Measurements from ENCODE around the gene NEU2. TPM values are rescaled to one million over a fixed set of nuclear protein-coding genes. Genes with fewer than 3 reads are reported as not detected.
A peak's percentile ranks its signal among the peaks of the same experiment; 100 is the strongest.

NEU2 gene
- total RNA-seq, 3 donors from 2014 or later (not counting 1 experiment from before 2014, with no cell fraction given) = not detected

- WGBS (ENCODE audit: insufficient coverage) = 95% methylated on average over 24 of the region's 24 CpGs
- peaks cover 48% of the 10 kb centered on the region for H3K4me1 ChIP-seq (ENCODE audit: control insufficient read depth, insufficient read depth, low read length)
- Mint-ChIP-seq H3K36me3 (no peaks in the 10 kb centered on the region), H3K4me1 (peaks cover 46 to 60% of the 10 kb centered on the region in 2 donors), H3K4me3 (peak overlapping the region; percentile 68), H3K9me3 (no peaks in the 10 kb centered on the region), H3K27ac (peak overlapping the region; percentile 90 to 92), H3K27me3 (ENCODE audit: low read depth in 2 of 2) (no peaks in the 10 kb centered on the region)
- DNase-seq = peak in 1 of 2 donors; percentile 12
- TF ChIP-seq CTCF (IDR thresholded peaks at IDR 0.05) = no peak
- intact Hi-C loops (cut with micrococcal nuclease) = no loop called here
- H3K27ac ChIP-seq (ENCODE audit: low read length) = peak overlapping the region; percentile 93
- H3K27me3 ChIP-seq (ENCODE audit: control insufficient read depth, insufficient read depth, low read length) = no peaks in the 10 kb centered on the region
- H3K4me3 ChIP-seq (ENCODE audit: low read length) = no peak overlapping the region
- H3K36me3 ChIP-seq (ENCODE audit: control insufficient read depth, insufficient read depth, low read length) = peaks cover 6% of the 10 kb centered on the region
- no peaks in the 10 kb centered on the region for H3K9me3 ChIP-seq (ENCODE audit: control insufficient read depth, insufficient read depth, low read length)
- no peak for ATAC-seq
Observed at GRCh38 chr2:233058717-233059546, 26.5 kb downstream of the NEU2 start.

DNA sequence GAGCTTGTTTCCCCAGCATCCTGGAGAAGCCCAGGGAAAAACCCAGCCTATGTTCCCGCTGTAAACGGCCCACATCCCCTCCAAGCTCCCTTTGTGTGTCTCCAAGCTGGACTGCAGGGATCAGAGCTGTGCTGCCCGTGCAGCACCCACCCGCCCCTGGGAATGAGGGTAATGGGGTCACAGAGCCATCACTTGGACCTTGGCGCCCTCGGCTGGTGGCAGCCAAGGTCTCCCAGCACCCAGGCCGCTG lies 27.0 kb downstream of the NEU2 start:
- Mint-ChIP-seq H3K27me3 (ENCODE audit: low read depth in 2 of 2) (no peaks in the 10 kb centered on the region), H3K27ac (peak overlapping the region; percentile 90 to 92), H3K9me3 (no peaks in the 10 kb centered on the region), H3K36me3 (no peaks in the 10 kb centered on the region), H3K4me1 (peaks cover 45 to 57% of the 10 kb centered on the region in 2 donors), H3K4me3 (peak overlapping the region; percentile 89)
- ATAC-seq (no peak), DNase-seq (no peak)
- Histone ChIP-seq H3K36me3 (ENCODE audit: control insufficient read depth, insufficient read depth, low read length) (peaks cover 11% of the 10 kb centered on the region), H3K4me1 (ENCODE audit: control insufficient read depth, insufficient read depth, low read length) (peaks cover 48% of the 10 kb centered on the region), H3K9me3 (ENCODE audit: control insufficient read depth, insufficient read depth, low read length) (no peaks in the 10 kb centered on the region), H3K27ac (ENCODE audit: low read length) (peak overlapping the region; percentile 93), H3K27me3 (ENCODE audit: control insufficient read depth, insufficient read depth, low read length) (no peaks in the 10 kb centered on the region), H3K4me3 (ENCODE audit: low read length) (peak overlapping the region; percentile 91)
- intact Hi-C loops (cut with micrococcal nuclease) = no loop called here
- no peak for TF ChIP-seq CTCF (IDR thresholded peaks at IDR 0.05)
- WGBS (ENCODE audit: insufficient coverage) = 42% methylated on average over 7 of the region's 7 CpGs

GRCh38 chr2:233059797-233060500 lies 27.5 kb downstream of the NEU2 start, which contains the start of gene INPP5D:
Gene INPP5D (plus strand): TSS chr2:233060342. CDS start chr2:233060479, 137 bp downstream.
- ATAC-seq (peak; percentile 58 to 80 (median 71)), DNase-seq (peak; percentile 65 to 90)
- intact Hi-C loops (cut with micrococcal nuclease) = loop anchor here (2.0 to 5.0 kb wide), 5 partner anchors 17 to 192 kb away; partner anchors contain the start of gene ATG16L1
- Histone ChIP-seq H3K27ac (ENCODE audit: low read length) (peak within 1 kb of the TSS; percentile 93), H3K36me3 (ENCODE audit: control insufficient read depth, insufficient read depth, low read length) (peaks cover 11% of the 10 kb centered on the region), H3K27me3 (ENCODE audit: control insufficient read depth, insufficient read depth, low read length) (no peaks in the 10 kb centered on the region), H3K4me3 (ENCODE audit: low read length) (peak within 1 kb of the TSS; percentile 91), H3K4me1 (ENCODE audit: control insufficient read depth, insufficient read depth, low read length) (peaks cover 51% of the 10 kb centered on the region), H3K9me3 (ENCODE audit: control insufficient read depth, insufficient read depth, low read length) (no peaks in the 10 kb centered on the region)
- peak within 1 kb of the TSS; percentile 90 to 92 for H3K27ac Mint-ChIP-seq
- H3K4me3 Mint-ChIP-seq = peak within 1 kb of the TSS; percentile 89
- 0% methylated on average over 21 of the region's 26 CpGs for WGBS (ENCODE audit: insufficient coverage)
- H3K9me3 Mint-ChIP-seq = no peaks in the 10 kb centered on the region
- no peak for TF ChIP-seq CTCF (IDR thresholded peaks at IDR 0.05)
- H3K27me3 Mint-ChIP-seq (ENCODE audit: low read depth in 2 of 2) = no peaks in the 10 kb centered on the region
- no peaks in the 10 kb centered on the region for H3K36me3 Mint-ChIP-seq
- H3K4me1 Mint-ChIP-seq = peaks cover 49 to 59% of the 10 kb centered on the region in 2 donors
